Keratinocyte (primary cell): ENCODE measurements around the gene RAB4B.
"Not testable (repeated sequence)": the region's sequence is repeated elsewhere in the genome, so short reads cannot be mapped to it uniquely, and the experiment has no call there.

Experiments
- CTCF ChIP-seq, 3 experiments: IDR thresholded peaks in 1 of 3; conservative IDR thresholded peaks in 1 of 3; optimal IDR thresholded peaks in 1 of 3; 2 replicates in 2 of 3; 3 replicates in 1 of 3; pipeline versions ENCODE3 to v1.5.1; 2011; ENCODE audit warnings: low read length in 3 of 3, mild to moderate bottlenecking in 3 of 3, moderate library complexity in 2 of 3, control low read depth in 1 of 3, inconsistent platforms in 1 of 3; ENCODE audit not compliant: insufficient read depth in 2 of 3; ENCODE audit errors: extremely low read depth in 1 of 3
- EZH2 ChIP-seq: IDR thresholded peaks from one replicate; pipeline ENCODE4 v1.6.1; 2012; ENCODE audit warnings: inconsistent platforms, mild to moderate bottlenecking, low read length, moderate library complexity

DNA sequence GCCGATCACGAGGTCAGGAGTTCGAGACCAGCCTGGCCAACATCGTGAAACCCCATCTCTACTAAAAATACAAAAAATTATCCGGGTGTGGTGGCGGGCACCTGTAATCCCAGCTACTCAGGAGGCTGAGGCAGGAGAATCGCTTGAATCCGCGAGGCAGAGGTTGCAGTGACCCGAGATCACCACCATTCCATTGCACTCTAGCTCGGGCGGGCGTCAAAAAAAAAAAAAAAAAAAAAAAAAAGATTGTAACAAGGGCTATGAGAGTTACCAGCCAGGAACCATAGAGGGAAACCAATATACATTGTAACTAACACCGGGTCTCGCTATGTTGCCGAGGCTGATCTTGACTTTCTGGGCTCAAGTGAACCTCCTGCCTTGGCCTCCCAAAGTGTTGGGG lies 45.7 kb upstream of the RAB4B start:
- TF ChIP-seq CTCF (optimal IDR thresholded peaks at IDR 0.05 in 1 of 3, IDR thresholded peaks at IDR 0.05 in 1 of 3, conservative IDR thresholded peaks at IDR 0.05 in 1 of 3; ENCODE audit: extremely low read depth in 1 of 3, insufficient read depth in 2 of 3, low read length in 3 of 3); EZH2: not testable (repeated sequence)
